ENCODE results near the gene ZNF354B. TPM values are rescaled to one million over a fixed set of nuclear protein-coding genes. Genes with fewer than 3 reads are reported as not detected.

The ZNF354B gene
- total and polyA plus RNA-seq, 2 of the 13 experiments (the other 11 are each of a cell fraction or from before 2014, with no cell fraction given) = 7.8 to 10.3 TPM

GRCh38 chr5:178859625-178860521 is at the start of gene ZNF354B (continued):
- TF ChIP-seq ZNF597 (CRISPR knock-in tag; IDR thresholded peaks at IDR 0.05) = no peak
- no peak for TF ChIP-seq JUND (CRISPR knock-in tag; IDR thresholded peaks at IDR 0.05)
- TF ChIP-seq ZMAT5 (CRISPR knock-in tag; IDR thresholded peaks at IDR 0.05; ENCODE audit: borderline replicate concordance, low read depth) = no peak
- peak; percentile 82 for TF ChIP-seq SPEN (CRISPR knock-in tag; IDR thresholded peaks at IDR 0.05; ENCODE audit: low read depth)
- TF ChIP-seq POGZ (CRISPR knock-in tag; IDR thresholded peaks at IDR 0.05) = peak; percentile 64
- TF ChIP-seq POLR2AphosphoS2 (IDR thresholded peaks at IDR 0.05; ENCODE audit: low read depth, low read length) = no peak
- TF ChIP-seq PTBP1 (IDR thresholded peaks at IDR 0.05; ENCODE audit: low read depth, low read length, poor library complexity, severe bottlenecking) = no peak
- no peak for TF ChIP-seq ZC3H4 (CRISPR knock-in tag; IDR thresholded peaks at IDR 0.05; ENCODE audit: borderline replicate concordance)
- TF ChIP-seq STAT6 (CRISPR knock-in tag; IDR thresholded peaks at IDR 0.05; ENCODE audit: borderline replicate concordance) = no peak
- peak; percentile 91 for TF ChIP-seq KDM2A (CRISPR knock-in tag; IDR thresholded peaks at IDR 0.05; ENCODE audit: borderline replicate concordance, low read depth)
- TF ChIP-seq ZFX (CRISPR knock-in tag; IDR thresholded peaks at IDR 0.05; ENCODE audit: low read depth) = peak; percentile 94
- 0 out of 2 replicates have a peak, but pooled peaks have one; percentile 39 for TF ChIP-seq ZNF580 (CRISPR knock-in tag; IDR thresholded peaks at IDR 0.05; ENCODE audit: borderline replicate concordance, low read depth)
- TF ChIP-seq SYNCRIP (IDR thresholded peaks at IDR 0.05; ENCODE audit: insufficient read depth, low read depth, low read length) = no peak
- no peak for TF ChIP-seq SIN3B (IDR thresholded peaks at IDR 0.05; ENCODE audit: low read length)
- TF ChIP-seq NFIC (IDR thresholded peaks at IDR 0.05; ENCODE audit: low read length) = no peak
- TF ChIP-seq ZBTB34 (CRISPR knock-in tag; IDR thresholded peaks at IDR 0.05) = no peak
- TF ChIP-seq ZNF782 (CRISPR knock-in tag; IDR thresholded peaks at IDR 0.05; ENCODE audit: borderline replicate concordance) = peak; percentile 95; the same call in 1 of the 2 replicates
- peak; percentile 66; the same call in 1 of the 2 replicates for TF ChIP-seq ZNF160 (CRISPR knock-in tag; IDR thresholded peaks at IDR 0.05)
- no peak for TF ChIP-seq ZNF512B (CRISPR knock-in tag; IDR thresholded peaks at IDR 0.05; ENCODE audit: borderline replicate concordance)

All from HepG2 (cell line).